Measurements from ENCODE around the gene PCAT6.

GRCh38 chr1:202807926-202808757 lies 2.6 kb upstream of the PCAT6 start, which contains the start of gene KDM5B:
- TF ChIP-seq EZH2 (IDR thresholded peaks at IDR 0.05) (no peak), POLR2AphosphoS5 (IDR thresholded peaks at IDR 0.05; ENCODE audit: borderline replicate concordance, low read depth, low read length) (peak; percentile 79), FOXP2 (optimal IDR thresholded peaks at IDR 0.05; ENCODE audit: control extremely low read depth, extremely low read length, insufficient read depth) (no peak)
